DMS 273 treated with DMSO at 0.1 percent for 48 hours (cell line): ENCODE results near the gene DCAF4L1.

Source experiments
- DNase-seq: peaks from one replicate; lab custom pipeline; 2025; lab: John Stamatoyannopoulos, UW

The DCAF4L1 gene

GRCh38 chr4:41981456-41981855, at the start of gene DCAF4L1:
Gene DCAF4L1, plus strand, starts transcription at chr4:41981756. Its CDS starts 37 bp downstream, at chr4:41981793.
- DNase-seq = no peak

GRCh38 chr4:41932988-41933387, 48.6 kb upstream of the DCAF4L1 start:
- DNase-seq = no peak

- DNase-seq = no peak
Measured at GRCh38 chr4:41933997-41934503, 47.5 kb upstream of the DCAF4L1 start.

DNA sequence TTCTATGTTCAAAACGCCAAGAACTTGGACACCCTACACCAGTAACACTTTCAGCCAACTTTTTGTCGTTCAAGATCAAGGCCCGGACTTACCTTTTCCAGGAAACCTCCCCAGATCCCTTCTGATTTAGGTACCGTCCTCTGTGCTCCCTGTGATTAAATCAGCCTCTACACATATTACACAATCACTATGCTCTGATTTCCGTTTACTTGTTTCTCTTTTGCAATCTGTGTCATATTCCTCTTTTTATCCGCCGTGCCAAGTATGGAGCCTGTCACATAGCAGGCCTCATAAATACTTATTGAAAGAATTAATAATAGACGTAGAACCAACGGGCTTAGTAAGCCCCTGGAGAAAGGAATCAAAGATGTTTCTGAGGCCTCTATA, 47.0 kb upstream of the DCAF4L1 start:
- no peak for DNase-seq

DNA sequence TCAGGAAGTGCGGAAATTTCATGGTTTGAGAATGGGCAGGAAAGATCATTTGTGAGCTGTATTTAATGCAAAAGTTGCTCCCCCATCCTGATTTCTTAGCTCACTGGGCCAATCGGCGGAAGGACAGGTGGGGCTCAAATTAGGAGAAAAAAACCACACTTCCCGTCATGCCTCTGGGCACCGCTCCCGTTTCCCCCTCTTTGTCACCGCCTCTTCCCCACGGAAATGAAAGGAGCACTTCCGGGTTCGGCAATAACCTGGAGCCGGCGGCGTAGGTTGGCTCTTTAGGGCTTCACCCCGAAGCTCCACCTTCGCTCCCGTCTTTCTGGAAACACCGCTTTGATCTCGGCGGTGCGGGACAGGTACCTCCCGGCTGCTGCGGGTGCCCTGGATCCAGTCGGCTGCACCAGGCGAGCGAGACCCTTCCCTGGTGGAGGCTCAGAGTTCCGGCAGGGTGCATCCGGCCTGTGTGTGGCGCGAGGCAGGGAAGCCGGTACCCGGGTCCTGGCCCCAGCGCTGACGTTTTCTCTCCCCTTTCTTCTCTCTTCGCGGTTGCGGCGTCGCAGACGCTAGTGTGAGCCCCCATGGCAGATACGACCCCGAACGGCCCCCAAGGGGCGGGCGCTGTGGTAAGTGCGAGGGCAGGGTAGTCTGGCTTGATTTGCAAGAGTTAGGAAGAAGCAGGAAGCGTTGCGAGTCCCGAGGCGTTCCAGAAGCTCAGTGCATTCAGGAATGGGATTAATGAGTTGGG, 46.5 kb upstream of the DCAF4L1 start, which contains the start of gene TMEM33:
TMEM33 (plus strand) TSS at position 529 of the 751 bp plus-strand sequence; CDS start at position 585, 56 bp downstream.
- peak; percentile 79 for DNase-seq

DNA sequence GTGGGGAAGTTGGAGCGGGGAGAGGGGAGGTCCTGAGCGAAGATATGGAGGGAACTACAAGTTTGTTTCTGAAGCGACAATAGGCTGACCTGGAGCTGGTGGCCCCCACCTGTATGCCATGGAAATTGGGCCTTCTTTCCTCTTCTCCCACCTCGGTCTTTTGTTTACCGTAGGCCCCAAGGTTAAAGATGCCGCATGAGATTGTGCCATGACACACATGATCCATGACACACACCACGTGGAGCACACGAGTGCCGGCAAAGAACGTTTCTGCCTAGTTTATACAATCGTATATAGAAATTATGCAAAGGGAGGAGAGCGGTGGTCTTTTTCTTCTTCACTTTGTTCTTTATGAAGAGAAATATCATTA, 45.9 kb upstream of the DCAF4L1 start:
- peak; percentile 2 for DNase-seq

DNA sequence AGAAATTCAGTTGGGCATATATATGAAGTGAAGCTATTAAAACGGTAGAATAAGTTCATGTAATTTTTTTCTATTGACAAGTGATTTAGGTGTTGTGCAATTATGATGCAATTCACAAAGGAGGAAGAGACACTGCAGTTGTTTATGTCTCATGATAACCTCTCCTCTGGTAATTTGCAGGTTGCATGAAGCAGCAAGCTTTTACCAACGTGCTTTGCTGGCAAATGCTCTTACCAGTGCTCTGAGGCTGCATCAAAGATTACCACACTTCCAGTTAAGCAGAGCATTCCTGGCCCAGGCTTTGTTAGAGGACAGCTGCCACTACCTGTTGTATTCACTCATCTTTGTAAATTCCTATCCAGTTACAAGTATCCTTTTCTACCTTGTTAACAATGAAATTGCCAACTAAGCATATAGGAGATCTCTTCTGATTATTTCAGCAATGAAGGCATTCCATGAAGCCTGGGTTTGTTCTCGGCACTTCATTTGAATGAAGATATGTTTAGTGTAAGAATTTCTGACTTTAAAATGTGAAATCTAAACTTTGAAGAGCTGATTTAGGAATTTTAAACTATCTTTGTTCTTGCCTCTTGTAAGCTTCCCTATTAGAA, 42.4 kb upstream of the DCAF4L1 start:
- no peak for DNase-seq

- no peak for DNase-seq
Measured at GRCh38 chr4:41940834-41941233, 40.7 kb upstream of the DCAF4L1 start.

GRCh38 chr4:41943506-41943905, 38.0 kb upstream of the DCAF4L1 start:
- DNase-seq = no peak

DNA sequence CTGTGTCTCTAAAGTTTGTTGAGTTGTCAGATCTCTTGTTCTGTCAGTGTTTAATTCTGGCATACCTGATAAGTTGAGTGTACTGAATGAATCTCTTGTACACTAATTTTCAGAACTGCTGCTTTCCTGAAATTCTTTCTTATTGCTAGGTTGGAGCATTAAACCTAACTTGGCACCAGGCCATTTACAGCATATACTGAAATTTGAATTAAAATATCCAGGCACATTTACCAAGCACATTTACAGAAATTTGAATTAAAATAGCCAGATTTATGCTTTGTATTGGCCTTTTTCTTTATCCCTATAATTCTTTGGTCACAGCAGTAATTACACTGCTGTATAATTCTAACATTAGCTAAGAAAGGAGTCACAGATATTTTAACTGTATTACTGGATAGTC, 37.5 kb upstream of the DCAF4L1 start:
- DNase-seq = no peak

DNA sequence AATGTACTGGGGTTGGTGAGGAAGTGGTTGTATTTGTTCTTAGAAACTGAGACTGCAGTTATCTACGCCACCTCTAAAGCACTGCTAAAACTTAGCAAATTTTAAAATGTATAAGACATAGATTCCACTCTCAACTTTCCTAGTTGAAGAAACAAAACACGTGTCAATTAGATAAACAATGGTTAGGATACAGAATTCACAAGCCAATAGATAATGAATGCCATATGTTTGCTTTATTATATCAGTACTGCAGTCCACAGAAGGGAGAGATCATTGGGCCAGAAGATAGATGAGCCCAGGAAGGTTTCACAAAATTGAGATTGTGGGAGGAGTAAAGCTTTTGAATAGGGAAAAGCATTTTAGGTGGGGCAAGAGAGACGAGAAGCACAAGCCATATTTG, 32.0 kb upstream of the DCAF4L1 start:
- DNase-seq = no peak

GRCh38 chr4:41957634-41958033, 23.9 kb upstream of the DCAF4L1 start:
- DNase-seq = no peak

- DNase-seq = no peak
Measured at GRCh38 chr4:41963105-41963504, 18.5 kb upstream of the DCAF4L1 start.

DNA sequence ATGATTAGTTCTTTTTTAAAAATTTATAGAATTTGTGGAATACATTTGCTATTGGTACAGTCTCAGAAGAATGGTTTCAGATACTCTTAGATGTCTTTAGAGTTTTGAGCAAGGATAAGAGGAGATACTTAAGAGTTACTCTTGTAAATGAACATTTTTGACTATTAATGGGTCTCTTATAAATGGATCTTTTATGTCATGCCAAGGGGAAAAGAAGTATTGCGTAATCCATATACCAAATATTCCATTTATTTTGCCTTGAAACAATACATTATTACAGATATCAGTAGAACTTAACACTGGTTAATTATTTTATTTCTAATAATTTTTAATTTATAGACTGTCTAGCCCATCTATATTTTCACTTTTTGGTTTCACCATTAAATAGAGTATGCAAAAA, 17.2 kb upstream of the DCAF4L1 start:
- DNase-seq = no peak

DNA sequence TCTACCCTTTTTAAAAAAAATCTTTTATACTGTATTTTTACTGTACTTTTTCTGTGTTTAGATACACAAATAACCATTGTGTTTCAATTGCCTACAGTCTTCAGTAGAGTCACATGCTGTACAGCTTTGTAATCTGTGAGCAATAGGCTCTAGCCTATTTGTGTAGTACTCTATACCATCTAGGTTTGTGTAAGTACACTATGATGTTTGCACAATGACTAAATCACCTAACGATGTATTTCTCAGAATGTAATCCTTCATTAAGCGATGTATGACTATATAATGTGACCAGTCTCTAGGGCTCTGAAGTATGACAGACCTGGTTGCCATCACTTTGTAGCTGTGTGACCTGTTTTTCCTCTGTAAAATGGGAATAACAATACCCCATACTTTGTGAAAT, 14.2 kb upstream of the DCAF4L1 start:
- DNase-seq = no peak

DNA sequence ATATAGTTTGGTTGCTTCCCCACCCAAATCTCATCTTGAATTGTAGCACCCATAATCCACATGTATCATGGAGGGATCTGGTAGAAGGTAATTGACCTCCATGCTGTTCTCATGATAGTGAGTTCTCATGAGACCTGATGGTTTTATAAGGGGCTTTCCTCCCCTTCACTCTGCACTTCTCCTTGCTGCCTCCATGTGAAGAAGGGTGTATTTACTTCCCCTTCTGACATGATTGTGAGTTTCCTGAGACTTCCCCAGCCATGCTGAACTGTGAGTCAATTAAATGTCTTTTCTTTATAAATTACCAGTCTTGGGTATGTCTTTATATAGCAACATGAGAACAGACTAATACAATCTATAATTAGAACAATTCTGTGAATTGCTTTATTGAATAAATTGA, 11.9 kb upstream of the DCAF4L1 start:
- DNase-seq = no peak

- no peak for DNase-seq
Measured at GRCh38 chr4:41975341-41975740, 6.2 kb upstream of the DCAF4L1 start.

- DNase-seq = no peak
Measured at GRCh38 chr4:41976775-41977516, 4.6 kb upstream of the DCAF4L1 start.

GRCh38 chr4:41977709-41978108, 3.8 kb upstream of the DCAF4L1 start:
- DNase-seq = no peak

- DNase-seq = no peak
Measured at GRCh38 chr4:41982716-41983115, 1.2 kb downstream of the DCAF4L1 start.

- DNase-seq = no peak
Measured at GRCh38 chr4:41985151-41985550, 3.6 kb downstream of the DCAF4L1 start.

DNA sequence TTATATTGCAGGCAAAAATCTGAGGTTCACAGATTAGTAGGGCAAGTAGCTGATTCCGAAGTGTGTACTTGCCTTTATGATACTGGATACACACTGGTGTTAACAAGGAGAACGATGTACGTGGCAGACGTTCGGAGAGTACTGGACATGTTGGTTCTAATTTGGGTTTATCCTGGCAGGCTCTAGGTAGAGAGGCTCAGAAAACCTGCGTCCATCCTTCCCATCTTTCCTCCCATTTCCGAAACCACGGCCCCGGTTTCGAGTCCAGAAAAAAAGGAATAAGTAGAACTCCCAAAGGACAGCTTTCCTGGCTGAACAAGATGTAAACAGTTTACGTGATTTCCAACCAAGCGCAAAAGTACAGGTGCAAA, 8.4 kb downstream of the DCAF4L1 start:
- DNase-seq = no peak
